Activated CD4-positive, alpha-beta T cell treated with anti-CD3 and anti-CD28 coated beads, Interleukin-2, amount 10 ng/mL, durations not matched to agents 24 days and 14 days (primary cell): ENCODE results near the gene MYO9B. TPM values are rescaled to one million over a fixed set of nuclear protein-coding genes. Genes with fewer than 3 reads are reported as not detected.
"Not testable (repeated sequence)": the region's sequence is repeated elsewhere in the genome, so short reads cannot be mapped to it uniquely, and the experiment has no call there.

Source experiments
- DNase-seq: peaks from one replicate; pipeline ENCODE4 v3.0.0; 2022
- H3K27ac Mint-ChIP-seq: one replicate; pipeline ENCODE4 v1.8.0; 2022; ENCODE audit warnings: mild to moderate bottlenecking, mixed read lengths
- H3K27me3 Mint-ChIP-seq: one replicate; pipeline ENCODE4 v1.8.0; 2022; ENCODE audit warnings: mixed read lengths
- H3K36me3 Mint-ChIP-seq: one replicate; pipeline ENCODE4 v1.8.0; 2022; ENCODE audit warnings: low read depth, mild to moderate bottlenecking, mixed read lengths
- H3K4me1 Mint-ChIP-seq: one replicate; pipeline ENCODE4 v1.8.0; 2021; ENCODE audit warnings: mixed read lengths
- H3K4me3 Mint-ChIP-seq: one replicate; pipeline ENCODE4 v1.8.0; 2022; ENCODE audit warnings: mild to moderate bottlenecking, moderate library complexity, mixed read lengths
- H3K9me3 Mint-ChIP-seq: one replicate; pipeline ENCODE4 v1.8.0; 2021; ENCODE audit warnings: mixed read lengths
- intact Hi-C: fragments of 100-400 bp; cut with micrococcal nuclease; formaldehyde crosslinking; loops from one replicate; pipeline ENCODE4 v1.15.1; 2023
- total RNA-seq: library from RNA; stranded (reverse); gene quantifications from 2 replicates; pipeline ENCODE4 v1.2.3, GENCODE V29; 2022

MYO9B gene
- total RNA-seq, 1 donor from 2014 or later = 120 TPM

DNA sequence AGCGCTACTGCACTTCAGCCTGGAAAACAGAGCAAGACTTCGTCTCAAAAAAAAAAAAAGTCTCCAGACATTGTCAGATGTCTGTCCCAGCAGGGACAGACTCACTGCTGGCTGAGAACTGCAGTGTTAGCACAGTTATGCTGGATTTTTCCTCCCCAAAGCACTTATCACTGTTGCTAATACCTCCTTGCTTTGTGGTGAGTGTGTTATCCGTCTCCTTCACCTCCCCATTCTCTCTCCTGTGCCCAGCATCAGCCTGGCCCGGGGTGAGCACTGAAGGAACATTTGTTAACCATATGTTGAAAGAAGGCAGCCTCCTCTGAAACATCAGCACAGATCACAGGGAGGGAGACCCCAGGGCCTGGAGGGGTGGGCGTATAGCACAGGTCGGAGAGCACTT is 11.3 kb downstream of the MYO9B start:
- intact Hi-C loops = no loop called here
- Mint-ChIP-seq H3K4me3 (no peak overlapping the region), H3K4me1 (peaks cover 26% of the 10 kb centered on the region), H3K9me3 (no peaks in the 10 kb centered on the region), H3K36me3 (peaks cover 12% of the 10 kb centered on the region), H3K27me3 (no peaks in the 10 kb centered on the region), H3K27ac (peak overlapping the region; percentile 58)
- no peak for DNase-seq

GRCh38 chr19:17088552-17088951 is 13.0 kb downstream of the MYO9B start:
- Mint-ChIP-seq H3K27ac (peak overlapping the region; percentile 5), H3K36me3 (peaks cover 16% of the 10 kb centered on the region), H3K27me3 (no peaks in the 10 kb centered on the region), H3K9me3 (no peaks in the 10 kb centered on the region), H3K4me3 (no peak overlapping the region), H3K4me1 (peaks cover 22% of the 10 kb centered on the region)
- no peak for DNase-seq
- intact Hi-C loops = no loop called here

GRCh38 chr19:17090583-17090982 is 15.0 kb downstream of the MYO9B start:
- Mint-ChIP-seq H3K4me3 (peak overlapping the region; percentile 13), H3K27me3 (no peaks in the 10 kb centered on the region), H3K9me3 (no peaks in the 10 kb centered on the region), H3K36me3 (peaks cover 16% of the 10 kb centered on the region), H3K27ac (peak overlapping the region; percentile 65), H3K4me1 (peaks cover 26% of the 10 kb centered on the region)
- intact Hi-C loops = no loop called here
- peak; percentile 63 for DNase-seq

DNA sequence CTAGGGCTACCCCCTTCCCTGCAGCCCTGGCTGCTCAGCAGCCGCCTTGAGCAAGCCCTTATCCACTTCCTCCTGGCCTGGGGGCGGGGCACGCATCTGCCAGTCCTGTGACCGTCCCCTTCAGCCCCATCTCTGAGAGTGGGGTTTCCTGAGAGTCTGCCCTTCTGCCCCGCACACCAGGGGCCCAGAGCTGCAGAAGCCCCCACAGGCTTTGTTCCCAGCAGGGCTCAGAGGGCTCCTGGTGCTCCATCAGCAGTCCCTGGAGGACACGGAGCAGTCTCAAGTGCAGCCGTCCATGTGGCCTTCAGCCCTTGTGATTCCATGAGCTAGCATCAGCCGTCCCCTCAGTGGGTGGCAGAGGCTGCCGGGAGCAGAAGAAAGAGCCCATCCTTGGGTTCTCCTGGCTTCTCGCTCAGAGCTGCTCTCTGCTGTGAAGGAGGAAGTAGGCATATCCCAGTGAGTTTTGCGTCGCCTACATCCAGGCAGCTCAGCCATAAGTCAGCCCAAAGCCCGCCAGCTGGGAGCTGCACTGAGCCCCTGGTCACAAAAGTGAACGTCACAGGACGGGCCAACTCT is 16.3 kb downstream of the MYO9B start:
- Mint-ChIP-seq H3K4me3 (no peak overlapping the region), H3K27ac (no peak overlapping the region), H3K36me3 (peaks cover 19% of the 10 kb centered on the region), H3K9me3 (no peaks in the 10 kb centered on the region), H3K4me1 (peaks cover 28% of the 10 kb centered on the region), H3K27me3 (no peaks in the 10 kb centered on the region)
- intact Hi-C loops = no loop called here
- DNase-seq = no peak

DNA sequence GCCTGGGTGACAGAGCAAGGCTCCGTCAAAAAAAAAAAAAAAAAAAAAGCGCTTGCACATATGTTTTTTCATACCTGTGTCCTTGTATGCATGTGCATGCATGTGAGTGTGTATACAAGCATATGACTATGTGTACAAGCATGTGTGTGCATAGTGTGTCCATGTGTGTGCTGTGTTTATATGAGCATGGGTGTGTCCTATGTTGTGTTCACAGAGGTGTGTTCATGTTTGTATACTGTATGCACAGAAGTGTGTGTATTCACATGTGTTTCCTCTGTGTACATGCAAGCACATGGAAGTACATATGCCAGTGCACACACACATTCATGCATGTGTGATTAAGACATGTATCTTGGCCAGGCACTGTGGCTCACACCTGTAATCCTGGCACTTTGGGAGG is 17.1 kb downstream of the MYO9B start:
- DNase-seq = no peak
- H3K27ac Mint-ChIP-seq = no peak overlapping the region
- peaks cover 16% of the 10 kb centered on the region for H3K36me3 Mint-ChIP-seq
- H3K27me3 Mint-ChIP-seq = no peaks in the 10 kb centered on the region
- H3K4me1 Mint-ChIP-seq = peaks cover 27% of the 10 kb centered on the region
- H3K4me3 Mint-ChIP-seq = no peak overlapping the region
- intact Hi-C loops = no loop called here
- H3K9me3 Mint-ChIP-seq = no peaks in the 10 kb centered on the region

- DNase-seq, H3K27ac Mint-ChIP-seq, intact Hi-C loops, H3K4me3 Mint-ChIP-seq, H3K27me3 Mint-ChIP-seq, H3K9me3 Mint-ChIP-seq: not testable (repeated sequence)
- Mint-ChIP-seq H3K4me1 (peaks cover 26% of the 10 kb centered on the region), H3K36me3 (peaks cover 19% of the 10 kb centered on the region)
Measured at GRCh38 chr19:17094694-17095093, 19.1 kb downstream of the MYO9B start.

- no peak overlapping the region for H3K4me3 Mint-ChIP-seq
- peaks cover 19% of the 10 kb centered on the region for H3K36me3 Mint-ChIP-seq
- H3K27me3 Mint-ChIP-seq = no peaks in the 10 kb centered on the region
- peaks cover 22% of the 10 kb centered on the region for H3K4me1 Mint-ChIP-seq
- DNase-seq = no peak
- intact Hi-C loops = no loop called here
- no peak overlapping the region for H3K27ac Mint-ChIP-seq
- no peaks in the 10 kb centered on the region for H3K9me3 Mint-ChIP-seq
Measured at GRCh38 chr19:17095141-17095919, 19.8 kb downstream of the MYO9B start.

GRCh38 chr19:17097593-17098126 is 22.1 kb downstream of the MYO9B start:
- peaks cover 22% of the 10 kb centered on the region for H3K4me1 Mint-ChIP-seq
- no peaks in the 10 kb centered on the region for H3K9me3 Mint-ChIP-seq
- H3K27me3 Mint-ChIP-seq = no peaks in the 10 kb centered on the region
- intact Hi-C loops = no loop called here
- H3K4me3 Mint-ChIP-seq = no peak overlapping the region
- peaks cover 39% of the 10 kb centered on the region for H3K36me3 Mint-ChIP-seq
- peak overlapping the region; percentile 47 for H3K27ac Mint-ChIP-seq
- DNase-seq = no peak

DNA sequence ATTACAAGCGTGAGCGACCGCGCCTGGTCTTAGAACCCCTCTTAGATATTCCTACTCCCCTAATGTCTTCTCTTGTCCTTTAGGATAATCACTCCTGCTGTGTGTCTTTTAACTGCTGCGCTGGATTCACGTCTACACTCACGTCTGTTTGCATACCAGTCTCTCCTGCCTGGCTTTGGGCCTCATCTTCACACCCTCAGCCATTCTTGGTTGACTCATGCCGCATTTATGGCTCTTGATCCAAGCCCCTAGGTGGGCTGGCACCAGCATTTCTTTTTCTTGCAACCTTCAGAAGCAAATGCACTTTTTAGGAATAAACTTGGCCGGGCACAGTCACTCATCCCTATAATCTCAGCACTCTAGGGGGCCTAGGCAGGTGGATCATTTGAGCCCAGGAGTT is 22.7 kb downstream of the MYO9B start:
- DNase-seq = no peak
- Mint-ChIP-seq H3K27me3 (no peaks in the 10 kb centered on the region), H3K4me1 (peaks cover 25% of the 10 kb centered on the region), H3K9me3 (peaks cover 5% of the 10 kb centered on the region), H3K27ac (peak overlapping the region; percentile 26), H3K36me3 (peaks cover 45% of the 10 kb centered on the region), H3K4me3 (no peak overlapping the region)
- intact Hi-C loops = no loop called here

DNA sequence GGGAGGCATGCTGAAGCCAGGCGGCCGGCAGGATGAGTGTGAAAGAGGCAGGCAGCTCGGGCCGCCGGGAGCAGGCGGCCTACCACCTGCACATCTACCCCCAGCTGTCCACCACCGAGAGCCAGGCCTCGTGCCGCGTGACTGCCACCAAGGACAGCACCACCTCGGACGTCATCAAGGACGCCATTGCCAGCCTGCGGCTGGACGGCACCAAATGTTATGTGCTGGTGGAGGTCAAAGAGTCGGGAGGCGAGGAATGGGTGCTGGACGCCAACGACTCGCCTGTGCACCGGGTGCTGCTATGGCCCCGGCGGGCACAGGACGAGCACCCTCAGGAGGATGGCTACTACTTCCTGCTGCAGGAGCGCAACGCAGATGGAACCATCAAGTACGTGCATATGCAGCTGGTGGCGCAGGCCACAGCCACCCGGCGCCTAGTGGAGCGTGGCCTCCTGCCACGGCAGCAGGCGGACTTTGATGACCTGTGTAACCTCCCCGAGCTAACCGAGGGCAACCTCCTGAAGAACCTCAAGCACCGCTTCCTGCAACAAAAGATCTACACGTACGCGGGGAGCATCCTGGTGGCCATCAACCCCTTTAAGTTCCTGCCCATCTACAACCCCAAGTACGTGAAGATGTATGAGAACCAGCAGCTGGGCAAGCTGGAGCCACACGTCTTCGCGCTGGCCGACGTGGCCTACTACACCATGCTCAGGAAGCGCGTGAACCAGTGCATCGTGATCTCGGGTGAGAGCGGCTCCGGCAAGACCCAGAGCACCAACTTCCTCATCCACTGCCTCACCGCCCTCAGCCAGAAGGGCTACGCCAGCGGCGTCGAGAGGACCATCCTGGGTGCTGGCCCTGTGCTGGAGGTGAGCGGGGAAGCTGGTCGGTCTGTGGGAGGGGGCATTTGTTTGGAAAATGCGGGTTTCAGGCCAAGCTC is 26.4 kb downstream of the MYO9B start:
- Mint-ChIP-seq H3K36me3 (peaks cover 54% of the 10 kb centered on the region), H3K27me3 (no peaks in the 10 kb centered on the region), H3K9me3 (peaks cover 5% of the 10 kb centered on the region), H3K27ac (no peak overlapping the region), H3K4me1 (peaks cover 19% of the 10 kb centered on the region), H3K4me3 (no peak overlapping the region)
- DNase-seq = no peak
- intact Hi-C loops = no loop called here

GRCh38 chr19:17103177-17103576 is 27.6 kb downstream of the MYO9B start:
- no peak overlapping the region for H3K27ac Mint-ChIP-seq
- no peak overlapping the region for H3K4me3 Mint-ChIP-seq
- H3K27me3 Mint-ChIP-seq = no peaks in the 10 kb centered on the region
- peak; percentile 64 for DNase-seq
- H3K36me3 Mint-ChIP-seq = peaks cover 55% of the 10 kb centered on the region
- H3K4me1 Mint-ChIP-seq = peaks cover 24% of the 10 kb centered on the region
- intact Hi-C loops = no loop called here
- peaks cover 5% of the 10 kb centered on the region for H3K9me3 Mint-ChIP-seq

GRCh38 chr19:17104679-17105078 is 29.1 kb downstream of the MYO9B start:
- no peak for DNase-seq
- intact Hi-C loops = no loop called here
- Mint-ChIP-seq H3K36me3 (peaks cover 53% of the 10 kb centered on the region), H3K27ac (no peak overlapping the region), H3K4me3 (no peak overlapping the region), H3K9me3 (peaks cover 5% of the 10 kb centered on the region), H3K27me3 (no peaks in the 10 kb centered on the region), H3K4me1 (peaks cover 22% of the 10 kb centered on the region)

DNA sequence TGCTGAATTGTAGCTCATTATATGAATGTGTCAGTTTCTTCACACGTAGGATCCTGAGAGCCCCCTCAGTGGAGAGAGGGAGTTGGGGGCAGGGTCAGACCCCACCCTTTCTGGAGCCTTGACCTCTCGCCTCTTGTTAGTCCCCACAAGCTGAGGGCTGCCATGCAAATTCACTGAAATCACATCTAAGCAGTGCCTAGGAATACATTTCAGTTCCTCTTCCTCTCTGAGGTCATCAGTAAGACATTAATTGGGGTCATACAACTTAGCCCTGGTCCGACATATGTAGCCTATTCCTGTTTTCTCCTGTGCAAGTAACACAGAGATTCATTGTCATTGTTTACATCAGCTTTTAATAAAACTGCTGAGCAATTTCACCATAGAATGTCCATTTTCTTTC is 30.0 kb downstream of the MYO9B start:
- peaks cover 5% of the 10 kb centered on the region for H3K9me3 Mint-ChIP-seq
- no peak for DNase-seq
- intact Hi-C loops = no loop called here
- H3K4me3 Mint-ChIP-seq = no peak overlapping the region
- H3K4me1 Mint-ChIP-seq = peaks cover 22% of the 10 kb centered on the region
- H3K36me3 Mint-ChIP-seq = peaks cover 53% of the 10 kb centered on the region
- no peak overlapping the region for H3K27ac Mint-ChIP-seq
- H3K27me3 Mint-ChIP-seq = no peaks in the 10 kb centered on the region

GRCh38 chr19:17106964-17107363 is 31.4 kb downstream of the MYO9B start:
- H3K4me3 Mint-ChIP-seq, DNase-seq, intact Hi-C loops, H3K9me3 Mint-ChIP-seq, H3K27me3 Mint-ChIP-seq, H3K27ac Mint-ChIP-seq: not testable (repeated sequence)
- Mint-ChIP-seq H3K36me3 (peaks cover 51% of the 10 kb centered on the region), H3K4me1 (peaks cover 25% of the 10 kb centered on the region)
